Osteocyte (in vitro differentiated cells): ENCODE data around the gene DDIAS. TPM values are rescaled to one million over a fixed set of nuclear protein-coding genes. Genes with fewer than 3 reads are reported as not detected.

Experiments
- DNase-seq: peaks from one replicate; pipeline ENCODE4 v3.0.0; 2021; ENCODE audit warnings: mixed read lengths; ENCODE audit not compliant: unreplicated experiment; ENCODE audit errors: extremely low spot score
- H3K27ac Mint-ChIP-seq: one replicate; pipeline ENCODE4 v1.8.0; 2021; ENCODE audit warnings: mild to moderate bottlenecking, mixed read lengths; ENCODE audit not compliant: unreplicated experiment
- H3K27me3 Mint-ChIP-seq: one replicate; pipeline ENCODE4 v1.8.0; 2021; ENCODE audit warnings: mixed read lengths; ENCODE audit not compliant: unreplicated experiment
- H3K36me3 Mint-ChIP-seq: one replicate; pipeline ENCODE4 v1.8.0; 2021; ENCODE audit warnings: mixed read lengths; ENCODE audit not compliant: unreplicated experiment
- H3K4me1 Mint-ChIP-seq: one replicate; pipeline ENCODE4 v1.8.0; 2021; ENCODE audit warnings: mixed read lengths; ENCODE audit not compliant: unreplicated experiment
- H3K4me3 Mint-ChIP-seq: one replicate; pipeline ENCODE4 v1.8.0; 2021; ENCODE audit warnings: mild to moderate bottlenecking, moderate library complexity, mixed read lengths; ENCODE audit not compliant: unreplicated experiment
- H3K9me3 Mint-ChIP-seq: one replicate; pipeline ENCODE4 v1.8.0; 2021; ENCODE audit warnings: mixed read lengths; ENCODE audit not compliant: unreplicated experiment
- CTCF ChIP-seq: fragments of 200-600 bp; sonication (generic); IDR thresholded peaks from 2 replicates; pipeline ENCODE4 v1.5.0; 2021; ENCODE audit warnings: antibody characterized with exemption, mild to moderate bottlenecking, moderate library complexity
- total RNA-seq: library from RNA; stranded (reverse); gene quantifications from 2 replicates; pipeline ENCODE4 v1.2.1, GENCODE V29; 2021

DDIAS gene
- total RNA-seq, 1 donor from 2014 or later: 2.9 TPM

- DNase-seq: no peak
- H3K27me3 Mint-ChIP-seq: no peaks in the 10 kb centered on the region
- H3K36me3 Mint-ChIP-seq: peaks cover 3% of the 10 kb centered on the region
- H3K9me3 Mint-ChIP-seq: no peaks in the 10 kb centered on the region
- no peak for TF ChIP-seq CTCF
- H3K4me1 Mint-ChIP-seq: no peaks in the 10 kb centered on the region
- H3K4me3 Mint-ChIP-seq: no peak overlapping the region
- no peak overlapping the region for H3K27ac Mint-ChIP-seq
Measured at GRCh38 chr11:82889133-82890001, 12.2 kb upstream of the DDIAS start.

GRCh38 chr11:82890002-82890341 is 11.6 kb upstream of the DDIAS start:
- Mint-ChIP-seq H3K27ac (no peak overlapping the region), H3K9me3 (no peaks in the 10 kb centered on the region), H3K4me1 (no peaks in the 10 kb centered on the region), H3K27me3 (no peaks in the 10 kb centered on the region), H3K4me3 (no peak overlapping the region), H3K36me3 (peaks cover 3% of the 10 kb centered on the region)
- no peak for TF ChIP-seq CTCF
- DNase-seq: no peak

GRCh38 chr11:82890936-82891335 is 10.6 kb upstream of the DDIAS start:
- Mint-ChIP-seq H3K4me1 (no peaks in the 10 kb centered on the region), H3K27me3 (no peaks in the 10 kb centered on the region), H3K36me3 (peaks cover 3% of the 10 kb centered on the region)

GRCh38 chr11:82892611-82893169 is 8.8 kb upstream of the DDIAS start:
- H3K27me3 Mint-ChIP-seq: no peaks in the 10 kb centered on the region
- H3K9me3 Mint-ChIP-seq: no peaks in the 10 kb centered on the region
- TF ChIP-seq CTCF: no peak
- H3K36me3 Mint-ChIP-seq: no peaks in the 10 kb centered on the region
- no peak for DNase-seq
- no peak overlapping the region for H3K4me3 Mint-ChIP-seq
- no peaks in the 10 kb centered on the region for H3K4me1 Mint-ChIP-seq
- H3K27ac Mint-ChIP-seq: no peak overlapping the region

More at GRCh38 chr11:82890936-82891335, 10.6 kb upstream of the DDIAS start:
- no peak overlapping the region for H3K4me3 Mint-ChIP-seq
- no peaks in the 10 kb centered on the region for H3K9me3 Mint-ChIP-seq
- no peak for TF ChIP-seq CTCF
- no peak for DNase-seq
- no peak overlapping the region for H3K27ac Mint-ChIP-seq

- Mint-ChIP-seq H3K4me1 (peaks cover 10% of the 10 kb centered on the region), H3K36me3 (no peaks in the 10 kb centered on the region), H3K4me3 (no peak overlapping the region), H3K27me3 (no peaks in the 10 kb centered on the region), H3K9me3 (no peaks in the 10 kb centered on the region), H3K27ac (no peak overlapping the region)
- TF ChIP-seq CTCF: no peak
- no peak for DNase-seq
Measured at GRCh38 chr11:82895437-82896091, 6.0 kb upstream of the DDIAS start.
